ENCODE data around the gene UBL7. TPM values are rescaled to one million over a fixed set of nuclear protein-coding genes. Genes with fewer than 3 reads are reported as not detected.

The UBL7 gene
- total RNA-seq, 1 donor from 2014 or later: 50.1 TPM

DNA sequence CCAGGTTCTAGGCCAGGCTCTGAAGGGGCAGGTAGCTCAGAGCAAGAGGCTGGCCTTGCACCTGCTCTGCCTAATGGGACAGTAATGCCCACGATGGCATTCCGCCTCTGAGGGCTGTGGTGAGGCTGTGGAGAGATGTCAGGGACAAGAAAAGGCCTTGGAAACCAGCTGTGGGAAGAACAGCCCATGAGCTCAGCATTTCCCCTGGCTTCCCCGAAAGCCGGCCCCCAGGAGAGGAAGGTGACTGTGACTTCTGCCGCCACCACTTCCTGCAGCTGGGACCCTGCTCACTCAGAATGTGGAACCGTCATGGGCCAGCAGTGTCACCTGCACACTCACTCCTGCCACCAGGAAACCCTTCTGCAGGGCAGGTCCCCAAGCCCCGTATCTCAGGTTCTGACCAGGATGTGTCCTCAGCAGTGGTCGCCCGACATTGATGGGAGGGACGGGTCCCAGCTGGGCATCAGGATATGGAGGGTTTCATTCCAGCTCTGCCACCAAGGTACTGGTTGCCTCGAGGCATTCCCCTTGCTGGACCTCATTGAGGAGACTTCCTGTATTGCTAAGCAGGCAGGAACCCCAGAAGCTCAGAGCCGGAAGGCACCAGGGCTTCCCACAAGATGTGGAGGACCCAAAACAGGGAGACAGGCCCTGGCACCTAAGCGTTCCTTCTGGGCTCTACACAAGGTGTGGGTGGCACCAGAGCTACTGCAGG, 57.9 kb downstream of the UBL7 start:
- no peaks in the 10 kb centered on the region for H3K27me3 Mint-ChIP-seq (ENCODE audit: low read depth)
- peaks cover 27% of the 10 kb centered on the region for H3K4me1 Mint-ChIP-seq
- H3K9me3 Mint-ChIP-seq: no peaks in the 10 kb centered on the region
- no peak overlapping the region for H3K4me3 Mint-ChIP-seq
- TF ChIP-seq, protein P1, sequence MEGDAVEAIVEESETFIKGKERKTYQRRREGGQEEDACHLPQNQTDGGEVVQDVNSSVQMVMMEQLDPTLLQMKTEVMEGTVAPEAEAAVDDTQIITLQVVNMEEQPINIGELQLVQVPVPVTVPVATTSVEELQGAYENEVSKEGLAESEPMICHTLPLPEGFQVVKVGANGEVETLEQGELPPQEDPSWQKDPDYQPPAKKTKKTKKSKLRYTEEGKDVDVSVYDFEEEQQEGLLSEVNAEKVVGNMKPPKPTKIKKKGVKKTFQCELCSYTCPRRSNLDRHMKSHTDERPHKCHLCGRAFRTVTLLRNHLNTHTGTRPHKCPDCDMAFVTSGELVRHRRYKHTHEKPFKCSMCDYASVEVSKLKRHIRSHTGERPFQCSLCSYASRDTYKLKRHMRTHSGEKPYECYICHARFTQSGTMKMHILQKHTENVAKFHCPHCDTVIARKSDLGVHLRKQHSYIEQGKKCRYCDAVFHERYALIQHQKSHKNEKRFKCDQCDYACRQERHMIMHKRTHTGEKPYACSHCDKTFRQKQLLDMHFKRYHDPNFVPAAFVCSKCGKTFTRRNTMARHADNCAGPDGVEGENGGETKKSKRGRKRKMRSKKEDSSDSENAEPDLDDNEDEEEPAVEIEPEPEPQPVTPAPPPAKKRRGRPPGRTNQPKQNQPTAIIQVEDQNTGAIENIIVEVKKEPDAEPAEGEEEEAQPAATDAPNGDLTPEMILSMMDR (conservative IDR thresholded peaks at IDR 0.05): no peak
- no peak for DNase-seq (ENCODE audit: low read depth, low spot score)
- no peaks in the 10 kb centered on the region for H3K36me3 Mint-ChIP-seq (ENCODE audit: low read depth)
- no peak overlapping the region for H3K27ac Mint-ChIP-seq (ENCODE audit: unreplicated experiment)

DNA sequence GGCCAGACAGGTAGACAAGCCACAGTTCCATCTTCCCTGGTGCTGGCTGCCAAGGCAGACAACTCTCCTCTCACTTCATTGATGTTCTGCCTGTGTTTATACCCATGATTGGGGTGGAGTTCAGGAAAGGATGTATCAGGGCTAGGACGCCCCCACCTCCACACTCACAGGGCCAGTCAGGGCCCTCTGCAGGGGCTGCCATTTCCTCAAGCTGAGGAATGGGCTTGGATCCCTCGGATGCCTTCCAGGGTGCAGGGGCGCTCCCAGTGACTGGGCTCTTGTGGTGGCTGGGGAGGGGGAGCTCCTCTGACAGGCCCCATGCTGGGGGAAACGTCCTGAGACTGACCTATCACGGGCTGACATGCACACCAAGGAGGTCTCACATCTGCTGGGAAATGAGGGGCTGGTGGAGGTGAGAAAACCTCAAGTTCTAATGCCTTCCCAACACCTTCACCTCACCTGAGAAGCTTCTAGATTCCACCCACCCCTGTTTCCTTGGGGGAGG, 58.6 kb downstream of the UBL7 start:
- H3K27me3 Mint-ChIP-seq (ENCODE audit: low read depth): no peaks in the 10 kb centered on the region
- DNase-seq (ENCODE audit: low read depth, low spot score): no peak
- H3K27ac Mint-ChIP-seq (ENCODE audit: unreplicated experiment): no peak overlapping the region
- H3K9me3 Mint-ChIP-seq: no peaks in the 10 kb centered on the region
- no peaks in the 10 kb centered on the region for H3K36me3 Mint-ChIP-seq (ENCODE audit: low read depth)
- TF ChIP-seq, protein P1 (conservative IDR thresholded peaks at IDR 0.05): no peak
- no peak overlapping the region for H3K4me3 Mint-ChIP-seq
- peaks cover 21% of the 10 kb centered on the region for H3K4me1 Mint-ChIP-seq

DNA sequence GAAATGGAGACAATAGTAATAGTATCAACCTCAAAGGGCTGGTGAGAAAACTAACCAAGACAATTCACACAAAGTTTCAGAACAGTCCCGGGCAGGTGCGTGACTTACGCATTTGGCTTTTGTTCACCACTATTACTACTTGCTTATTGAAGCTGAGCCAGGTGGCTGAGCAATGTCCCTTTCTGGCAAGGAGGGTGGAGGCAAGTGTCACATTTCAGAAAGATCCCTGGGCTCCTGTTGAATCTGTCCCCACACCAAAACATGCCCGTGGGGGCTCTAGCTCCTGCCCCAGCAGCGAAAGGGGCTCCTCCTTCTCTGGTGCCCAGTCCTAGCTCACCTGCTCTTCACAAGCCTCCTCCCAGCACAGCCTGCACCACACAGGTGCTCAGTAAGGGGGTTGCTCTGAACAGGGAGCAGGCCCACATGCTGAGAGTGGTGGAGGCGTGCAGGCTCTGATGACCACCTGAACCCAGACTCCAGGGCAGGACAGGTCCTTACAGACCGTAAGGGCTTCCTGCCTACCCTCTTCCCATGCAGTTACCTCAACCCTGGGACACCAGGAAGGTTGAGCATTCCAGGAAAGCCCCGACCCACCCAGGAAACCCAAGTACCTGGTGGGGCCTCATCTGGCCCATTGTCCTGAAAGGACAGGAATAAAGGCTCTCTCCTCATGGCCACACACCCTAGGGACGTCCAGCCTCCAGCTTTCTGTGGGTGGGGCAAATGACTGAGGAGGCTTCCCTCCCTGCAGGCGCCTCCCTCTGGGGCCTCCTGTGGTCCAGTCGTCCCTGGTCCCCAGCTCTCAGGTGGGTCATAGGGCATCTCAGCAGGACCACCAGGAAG, 59.8 kb downstream of the UBL7 start:
- Mint-ChIP-seq H3K4me3 (no peak overlapping the region), H3K36me3 (ENCODE audit: low read depth) (no peaks in the 10 kb centered on the region), H3K27me3 (ENCODE audit: low read depth) (no peaks in the 10 kb centered on the region), H3K4me1 (peaks cover 9% of the 10 kb centered on the region), H3K9me3 (no peaks in the 10 kb centered on the region), H3K27ac (ENCODE audit: unreplicated experiment) (no peak overlapping the region)
- TF ChIP-seq, protein P1 (conservative IDR thresholded peaks at IDR 0.05): no peak
- DNase-seq (ENCODE audit: low read depth, low spot score): no peak

DNA sequence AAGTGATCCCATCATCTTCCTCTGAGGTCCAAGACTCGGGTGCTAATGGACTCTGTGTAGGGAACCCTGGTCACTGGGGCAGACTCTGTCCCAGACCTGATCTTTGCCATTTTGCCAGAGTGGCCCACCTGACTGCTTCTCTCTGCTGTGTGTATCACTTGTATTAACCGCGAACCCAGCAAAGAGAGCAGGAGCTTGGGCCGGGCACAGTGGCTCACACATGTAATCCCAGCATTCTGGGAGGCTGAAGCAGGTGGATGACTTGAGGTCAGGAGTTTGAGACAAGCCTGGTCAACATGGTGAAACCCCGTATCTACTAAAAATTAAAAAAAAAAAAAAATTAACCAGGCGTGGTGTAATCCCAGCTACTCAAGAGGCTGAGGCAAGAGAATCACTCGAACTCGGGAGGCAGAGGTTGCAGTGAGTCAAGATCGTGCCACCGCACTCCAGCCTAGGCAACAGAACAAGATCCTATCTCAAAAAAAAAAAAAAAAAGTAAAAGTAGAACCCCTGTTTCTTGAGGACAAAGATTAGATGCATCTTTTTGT, 60.6 kb downstream of the UBL7 start:
- TF ChIP-seq, protein P1 (conservative IDR thresholded peaks at IDR 0.05): no peak
- no peaks in the 10 kb centered on the region for H3K27me3 Mint-ChIP-seq (ENCODE audit: low read depth)
- H3K4me1 Mint-ChIP-seq: peaks cover 9% of the 10 kb centered on the region
- no peak overlapping the region for H3K27ac Mint-ChIP-seq (ENCODE audit: unreplicated experiment)
- no peak for DNase-seq (ENCODE audit: low read depth, low spot score)
- no peak overlapping the region for H3K4me3 Mint-ChIP-seq
- H3K9me3 Mint-ChIP-seq: no peaks in the 10 kb centered on the region
- no peaks in the 10 kb centered on the region for H3K36me3 Mint-ChIP-seq (ENCODE audit: low read depth)

DNA sequence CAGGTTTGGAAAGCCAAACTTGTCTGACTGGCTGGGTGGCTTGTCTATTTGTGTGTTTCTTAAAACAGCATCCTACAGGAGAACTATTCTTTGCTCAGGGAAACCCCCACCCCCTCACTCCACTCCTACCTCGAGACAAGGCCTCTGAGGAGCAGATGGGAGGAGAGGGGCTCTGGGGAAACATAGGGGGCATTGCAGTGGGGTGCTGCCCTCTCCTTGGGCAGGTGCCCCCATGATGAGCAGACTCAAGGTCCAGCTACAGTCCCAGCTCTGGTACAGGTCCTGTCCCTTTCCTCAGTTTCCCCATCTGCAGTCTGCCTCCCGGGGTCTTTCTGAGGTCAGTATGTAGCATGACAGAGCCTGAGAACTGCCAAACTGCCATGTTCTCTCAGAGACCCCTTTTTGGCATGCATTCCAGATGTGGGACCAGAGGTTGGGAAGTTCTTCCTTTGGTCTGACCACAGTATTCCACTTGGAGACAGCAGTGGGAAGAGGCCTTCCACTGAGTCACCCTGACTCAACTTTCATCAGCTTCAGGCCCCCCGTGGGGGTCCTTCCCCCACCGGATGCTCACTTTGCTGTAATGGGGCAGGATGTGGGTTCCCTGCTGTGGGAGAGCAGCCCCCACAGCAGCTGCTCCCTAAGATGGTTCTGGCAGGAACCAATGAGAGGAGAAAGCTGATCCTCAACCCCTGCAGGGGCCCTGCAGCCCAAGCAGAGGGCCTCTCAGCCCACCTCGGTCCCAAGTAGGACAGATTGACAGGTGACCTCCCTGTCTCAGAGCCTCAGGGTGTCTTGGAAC, 61.2 kb downstream of the UBL7 start:
- no peak for DNase-seq (ENCODE audit: low read depth, low spot score)
- H3K27ac Mint-ChIP-seq (ENCODE audit: unreplicated experiment): no peak overlapping the region
- H3K4me1 Mint-ChIP-seq: peaks cover 9% of the 10 kb centered on the region
- no peaks in the 10 kb centered on the region for H3K9me3 Mint-ChIP-seq
- no peaks in the 10 kb centered on the region for H3K27me3 Mint-ChIP-seq (ENCODE audit: low read depth)
- H3K36me3 Mint-ChIP-seq (ENCODE audit: low read depth): no peaks in the 10 kb centered on the region
- no peak overlapping the region for H3K4me3 Mint-ChIP-seq
- TF ChIP-seq, protein P1 (conservative IDR thresholded peaks at IDR 0.05): no peak
